Osteoblast (primary cell): ENCODE measurements around the gene RBM27. TPM values are rescaled to one million over a fixed set of nuclear protein-coding genes. Genes with fewer than 3 reads are reported as not detected.
"Not testable (repeated sequence)": the region's sequence is repeated elsewhere in the genome, so short reads cannot be mapped to it uniquely, and the experiment has no call there.

Experiments
- DNase-seq: peaks from one replicate; pipeline ENCODE4 v3.0.0; 2011; ENCODE audit warnings: low spot score, mixed read lengths; ENCODE audit not compliant: insufficient read length; ENCODE audit errors: missing footprints
- H2AFZ ChIP-seq: 2 replicates; pipeline ENCODE4 v1.6.0; 2011; ENCODE audit warnings: mild to moderate bottlenecking, low read length
- H3K27ac ChIP-seq: 2 replicates; pipeline ENCODE4 v1.5.1; 2011; ENCODE audit warnings: mild to moderate bottlenecking, low read depth, low read length, moderate library complexity
- H3K27me3 ChIP-seq: 2 replicates; pipeline ENCODE4 v1.6.0; 2012; ENCODE audit warnings: mild to moderate bottlenecking, control low read depth, inconsistent platforms, low read length, moderate library complexity; ENCODE audit not compliant: insufficient read depth
- H3K36me3 ChIP-seq: 2 replicates; pipeline ENCODE4 v1.5.1; 2011; ENCODE audit warnings: mild to moderate bottlenecking, low read length, control low read depth, moderate library complexity; ENCODE audit not compliant: insufficient read depth
- H3K4me1 ChIP-seq: 2 replicates; pipeline ENCODE4 v1.5.1; 2011; ENCODE audit warnings: mild to moderate bottlenecking, low read length, control low read depth, moderate library complexity; ENCODE audit not compliant: insufficient read depth
- H3K4me2 ChIP-seq: 2 replicates; pipeline ENCODE4 v1.6.0; 2011; ENCODE audit warnings: mild to moderate bottlenecking, low read length; ENCODE audit not compliant: insufficient read depth
- H3K4me3 ChIP-seq: fragments of 200-600 bp; sonication (generic); 3 replicates; pipeline ENCODE4 v1.5.1; 2012; ENCODE audit warnings: mild to moderate bottlenecking, low read length, inconsistent platforms; ENCODE audit not compliant: insufficient read depth
- H3K79me2 ChIP-seq: 2 replicates; pipeline ENCODE4 v1.6.0; 2012; ENCODE audit warnings: mild to moderate bottlenecking, low read length, control low read depth, inconsistent platforms; ENCODE audit not compliant: insufficient read depth
- H3K9me3 ChIP-seq: 2 replicates; pipeline ENCODE4 v1.5.1; 2011; ENCODE audit warnings: low read depth, low read length, control low read depth
- H4K20me1 ChIP-seq: 2 replicates; pipeline ENCODE4 v1.6.0; 2012; ENCODE audit warnings: mild to moderate bottlenecking, low read length, control low read depth; ENCODE audit not compliant: insufficient read depth
- CTCF ChIP-seq: IDR thresholded peaks from 2 replicates; pipeline ENCODE4 v1.5.1; 2011; ENCODE audit warnings: mild to moderate bottlenecking, low read depth, low read length, moderate library complexity; ENCODE audit errors: extremely low read depth
- total RNA-seq: library from RNA; depleted of rRNA; stranded (reverse); fragments of >200 nt; gene quantifications from 2 replicates; pipeline ENCODE4 v1.2.3, GENCODE V29; 2012

The RBM27 gene
- total RNA-seq, 1 donor = 22.1 TPM

DNA sequence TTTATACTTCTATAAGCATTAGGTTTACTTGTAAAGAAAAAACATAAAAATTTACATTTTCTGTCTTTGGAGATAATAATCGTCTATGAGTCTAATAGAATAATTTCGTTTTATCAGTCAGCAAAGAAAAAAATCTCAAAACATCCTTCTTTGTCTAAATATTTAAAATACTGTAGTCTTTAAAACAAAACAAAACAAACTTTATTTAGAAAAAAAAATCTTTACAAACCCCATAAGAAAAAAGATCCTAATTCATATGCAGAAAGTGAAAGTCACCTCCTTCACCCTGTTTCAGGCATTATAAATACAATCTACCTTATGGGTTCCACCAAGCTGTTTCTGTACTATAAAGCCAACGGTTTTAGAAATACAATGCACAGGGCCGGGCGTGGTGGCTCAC, 26.6 kb upstream of the RBM27 start:
- H4K20me1 ChIP-seq = no peaks in the 10 kb centered on the region
- DNase-seq = no peak
- H3K79me2 ChIP-seq = peaks cover 41% of the 10 kb centered on the region
- H2AFZ ChIP-seq = no peak overlapping the region
- H3K4me2 ChIP-seq = no peak overlapping the region
- peaks cover 21% of the 10 kb centered on the region for H3K36me3 ChIP-seq
- no peak for TF ChIP-seq CTCF
- no peaks in the 10 kb centered on the region for H3K9me3 ChIP-seq
- no peak overlapping the region for H3K4me3 ChIP-seq
- H3K27ac ChIP-seq = no peak overlapping the region
- peaks cover 3% of the 10 kb centered on the region for H3K4me1 ChIP-seq
- no peaks in the 10 kb centered on the region for H3K27me3 ChIP-seq

DNA sequence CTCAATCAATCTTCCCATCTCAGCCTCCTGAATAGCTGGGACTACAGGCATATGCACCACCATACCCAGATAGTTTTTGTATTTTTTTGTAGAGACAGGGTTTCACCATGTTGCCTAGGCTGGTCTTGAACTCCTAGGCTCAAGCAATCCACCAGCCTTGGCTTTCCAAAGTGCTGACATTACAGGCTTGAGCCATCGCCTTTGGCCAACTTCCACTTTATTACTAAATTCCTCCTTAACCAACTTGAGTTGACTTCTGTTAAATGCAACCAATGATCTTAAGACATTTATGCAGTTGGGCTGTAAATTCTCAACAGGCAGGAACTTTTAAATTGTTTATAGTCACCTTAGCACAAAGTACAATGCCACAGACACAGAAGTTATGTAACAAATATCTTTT, 23.7 kb upstream of the RBM27 start:
- H3K27ac ChIP-seq = no peak overlapping the region
- DNase-seq = no peak
- H3K79me2 ChIP-seq = peaks cover 46% of the 10 kb centered on the region
- no peak overlapping the region for H2AFZ ChIP-seq
- H3K4me3 ChIP-seq = no peak overlapping the region
- no peaks in the 10 kb centered on the region for H4K20me1 ChIP-seq
- no peak for TF ChIP-seq CTCF
- peaks cover 3% of the 10 kb centered on the region for H3K4me1 ChIP-seq
- H3K36me3 ChIP-seq = peaks cover 10% of the 10 kb centered on the region
- no peak overlapping the region for H3K4me2 ChIP-seq
- no peaks in the 10 kb centered on the region for H3K27me3 ChIP-seq
- H3K9me3 ChIP-seq = no peaks in the 10 kb centered on the region

GRCh38 chr5:146183403-146183802, 20.0 kb upstream of the RBM27 start:
- Histone ChIP-seq H3K79me2 (peaks cover 39% of the 10 kb centered on the region), H3K4me2 (peak overlapping the region; percentile 81), H3K4me3 (peak overlapping the region; percentile 93), H2AFZ (peak overlapping the region; percentile 93), H3K4me1 (peaks cover 10% of the 10 kb centered on the region)
- H4K20me1 ChIP-seq, H3K36me3 ChIP-seq, H3K27me3 ChIP-seq, H3K27ac ChIP-seq, H3K9me3 ChIP-seq, DNase-seq: not testable (repeated sequence)

- Histone ChIP-seq H3K36me3 (no peaks in the 10 kb centered on the region), H3K4me3 (no peak overlapping the region), H3K4me1 (peaks cover 10% of the 10 kb centered on the region), H3K79me2 (peaks cover 22% of the 10 kb centered on the region), H3K9me3 (no peaks in the 10 kb centered on the region), H4K20me1 (no peaks in the 10 kb centered on the region), H3K4me2 (no peak overlapping the region), H3K27me3 (no peaks in the 10 kb centered on the region), H3K27ac (no peak overlapping the region), H2AFZ (peak overlapping the region; percentile 61)
- TF ChIP-seq CTCF = no peak
- DNase-seq = no peak
Measured at GRCh38 chr5:146185161-146185560, 18.2 kb upstream of the RBM27 start.
